GM18870 (cell line): ENCODE data around the gene KCND3.

ENCODE experiments used
- ATAC-seq: cut with Tn5 transposase; IDR thresholded peaks from one replicate; pipeline ENCODE4 v1.9.1; 2021; ENCODE audit warnings: moderate library complexity; ENCODE audit not compliant: unreplicated experiment

Gene KCND3

DNA sequence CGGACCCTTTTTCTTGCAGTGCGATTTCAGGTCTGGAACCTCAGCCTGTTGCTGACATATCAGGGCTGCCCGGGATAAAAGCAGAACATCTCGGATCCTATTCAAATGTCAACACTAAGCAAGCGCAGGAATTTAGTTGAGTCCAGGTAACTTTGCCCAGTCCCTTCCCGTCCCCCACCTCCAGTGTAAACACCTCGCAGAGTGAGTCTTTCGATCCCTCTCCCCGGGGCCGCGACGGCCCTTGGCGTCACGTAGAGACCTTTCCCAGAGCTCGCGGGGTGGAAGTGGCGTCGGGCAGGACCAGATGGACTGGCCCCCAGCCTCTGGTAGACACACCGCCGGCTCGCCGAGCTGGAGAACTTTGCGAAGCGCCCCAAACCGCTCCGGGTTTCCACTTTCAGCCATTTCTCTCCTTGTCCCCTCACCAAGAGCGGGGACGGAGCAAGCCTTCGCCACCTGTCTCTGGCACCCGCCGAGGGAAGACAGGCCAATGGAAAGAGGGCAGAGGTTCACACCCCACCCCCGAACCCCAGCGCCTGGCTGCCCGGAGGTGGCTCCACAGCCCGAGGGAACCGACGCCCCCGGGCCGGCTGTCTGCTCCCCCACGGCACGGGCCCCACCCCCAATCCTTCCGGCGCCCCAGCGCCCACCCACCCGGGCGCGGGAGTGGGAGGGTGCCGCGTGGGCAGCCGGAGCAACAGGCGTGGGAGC is 570 bp downstream of the KCND3 start:
- no peak for ATAC-seq

DNA sequence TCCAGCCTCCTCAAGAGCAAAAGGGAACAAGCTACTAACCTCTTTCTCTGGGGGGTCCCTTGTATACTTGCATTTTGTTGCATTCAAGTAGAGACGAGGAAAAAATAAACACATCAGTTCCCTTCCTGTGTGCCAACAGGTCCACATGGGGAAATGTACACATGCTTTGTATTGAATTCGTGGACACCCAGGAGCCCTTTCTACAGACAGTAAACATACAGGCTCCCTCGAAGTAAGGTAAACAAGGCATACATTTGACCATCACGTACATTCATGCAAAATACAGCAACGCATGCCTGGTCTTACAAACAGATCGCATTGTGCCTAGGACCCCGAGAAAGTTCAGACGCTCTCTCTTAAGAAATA is 1.1 kb downstream of the KCND3 start:
- ATAC-seq: no peak

DNA sequence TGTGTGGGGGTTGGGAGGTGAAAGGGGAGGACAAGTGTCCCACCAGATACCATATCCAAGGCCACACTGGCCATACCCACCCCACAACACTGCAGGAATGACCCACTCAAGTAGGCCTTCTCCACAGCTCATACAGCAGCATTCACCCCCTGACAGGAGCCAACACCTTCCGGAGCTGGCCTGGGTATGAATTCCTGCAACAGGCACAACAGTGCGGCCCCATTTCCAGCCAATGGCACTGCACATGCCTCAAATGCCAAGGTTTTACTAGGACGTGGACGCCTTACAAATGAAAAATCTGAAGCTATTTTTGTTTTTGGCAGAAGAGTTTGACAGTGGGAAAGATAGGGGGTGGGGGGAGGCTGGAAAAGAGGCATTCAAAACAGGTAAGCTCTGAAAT is 2.0 kb downstream of the KCND3 start:
- ATAC-seq: no peak

DNA sequence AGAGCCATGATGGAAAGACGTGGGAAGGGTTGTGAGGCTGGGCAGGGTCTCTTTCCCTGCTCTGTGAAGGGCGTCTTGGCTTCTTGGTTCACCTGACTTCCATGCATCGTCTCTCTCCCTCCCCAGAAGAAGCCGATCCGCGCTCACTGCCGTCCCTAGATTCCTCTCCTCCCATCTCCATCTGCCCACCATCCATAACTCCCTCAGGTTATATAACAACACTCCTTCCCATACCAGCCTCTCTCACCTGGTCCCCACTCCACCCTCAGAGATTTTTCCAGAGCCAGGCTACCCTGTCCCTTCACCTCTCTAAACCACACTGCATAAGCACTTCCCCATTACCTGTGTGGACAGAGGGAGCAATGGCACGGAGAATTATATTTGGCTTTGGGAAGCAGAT is 6.0 kb downstream of the KCND3 start:
- ATAC-seq: no peak

DNA sequence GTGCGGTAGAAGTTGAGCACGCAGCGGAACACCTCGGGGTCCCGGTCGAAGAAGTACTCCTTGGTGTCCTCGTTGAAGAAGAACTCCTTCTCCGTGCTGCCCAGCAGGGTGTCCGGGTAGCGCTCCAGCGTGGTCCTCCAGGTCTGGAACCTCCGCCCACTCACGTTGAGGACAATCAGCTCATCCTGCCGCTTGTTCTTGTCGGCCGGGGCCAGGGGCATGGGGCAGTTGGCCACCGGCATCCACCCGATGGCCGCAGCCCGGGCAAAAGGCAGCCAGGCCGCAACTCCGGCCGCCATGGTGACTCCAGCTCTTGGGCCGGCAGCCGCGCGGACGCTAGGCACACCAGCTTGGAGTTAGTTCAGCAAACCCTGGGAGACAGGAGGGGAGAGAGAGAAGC is 7.0 kb downstream of the KCND3 start:
- ATAC-seq: no peak

DNA sequence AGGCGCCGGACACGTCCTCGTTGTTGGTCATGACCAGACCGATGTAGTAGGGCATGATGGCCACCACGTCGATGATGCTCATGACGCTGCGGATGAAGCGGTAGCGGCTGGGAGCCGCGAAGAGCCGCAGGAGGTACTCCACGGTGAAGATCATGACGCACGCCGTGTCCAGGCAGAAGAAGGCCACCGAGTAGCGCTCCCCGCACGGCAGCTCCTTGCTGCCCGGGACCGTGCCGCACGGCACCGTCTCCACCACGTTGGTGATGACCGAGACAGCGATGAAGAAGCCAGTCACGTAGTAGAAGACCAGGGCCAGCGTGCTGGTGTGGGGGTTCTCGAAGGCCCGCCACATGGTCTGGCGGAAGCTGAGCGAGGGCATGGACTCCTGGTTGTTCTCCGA is 7.6 kb downstream of the KCND3 start:
- no peak for ATAC-seq

DNA sequence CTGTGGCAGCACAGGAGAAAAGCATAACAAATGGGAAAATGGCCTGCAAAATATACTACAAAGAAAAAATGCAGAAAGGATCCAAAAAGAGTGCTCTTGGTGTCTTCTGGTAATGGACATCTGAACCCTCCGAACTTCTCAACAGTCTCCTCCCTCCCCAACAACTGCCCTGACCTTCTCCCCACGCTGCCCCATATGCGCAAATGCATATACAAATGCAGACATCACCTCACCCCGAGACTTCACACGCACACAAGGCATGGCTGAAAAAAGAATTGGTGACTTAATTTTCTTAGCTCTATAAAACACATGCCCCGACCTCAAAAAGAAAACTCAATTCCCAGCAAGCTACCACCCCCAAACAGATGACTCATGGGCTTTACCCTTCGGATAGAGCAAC is 8.4 kb downstream of the KCND3 start:
- ATAC-seq: no peak

DNA sequence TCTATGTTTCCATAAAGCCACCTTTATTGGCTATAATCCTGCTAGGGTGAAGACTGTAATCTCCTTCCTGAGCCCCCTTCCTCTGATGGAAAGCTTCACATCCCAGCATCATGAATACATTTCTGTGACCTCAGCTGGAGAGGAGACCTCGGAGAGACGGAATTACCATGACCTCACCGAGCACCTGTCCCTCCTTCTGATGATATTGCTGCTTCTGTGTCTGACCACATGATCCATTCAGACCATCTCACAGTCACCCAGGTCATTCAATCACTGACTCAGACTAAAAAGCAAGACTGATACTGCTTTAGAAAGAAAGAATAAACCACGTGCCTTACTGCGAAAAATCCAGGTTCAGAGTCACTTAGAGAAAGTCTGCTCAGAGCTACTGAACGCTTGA is 8.8 kb downstream of the KCND3 start:
- ATAC-seq: no peak

DNA sequence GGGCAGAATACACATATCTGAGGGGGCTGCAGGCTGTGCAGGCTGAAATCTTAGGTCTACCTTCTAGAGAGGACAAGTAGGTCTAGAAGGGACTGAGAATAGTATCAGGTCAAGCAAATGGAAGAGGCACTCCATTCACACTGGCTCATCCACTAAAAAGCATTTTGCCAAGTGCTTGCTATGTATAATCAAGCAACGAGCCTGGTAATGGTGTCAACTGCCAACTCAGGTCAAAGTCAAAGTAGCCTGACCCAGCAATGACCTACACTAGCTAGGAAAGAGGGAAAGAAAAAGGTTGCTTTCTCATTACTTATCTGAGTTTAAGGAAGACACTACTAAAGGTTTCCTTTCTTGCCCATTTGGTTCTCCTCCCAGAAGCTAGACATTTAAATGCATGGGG is 10.8 kb downstream of the KCND3 start:
- ATAC-seq: no peak

DNA sequence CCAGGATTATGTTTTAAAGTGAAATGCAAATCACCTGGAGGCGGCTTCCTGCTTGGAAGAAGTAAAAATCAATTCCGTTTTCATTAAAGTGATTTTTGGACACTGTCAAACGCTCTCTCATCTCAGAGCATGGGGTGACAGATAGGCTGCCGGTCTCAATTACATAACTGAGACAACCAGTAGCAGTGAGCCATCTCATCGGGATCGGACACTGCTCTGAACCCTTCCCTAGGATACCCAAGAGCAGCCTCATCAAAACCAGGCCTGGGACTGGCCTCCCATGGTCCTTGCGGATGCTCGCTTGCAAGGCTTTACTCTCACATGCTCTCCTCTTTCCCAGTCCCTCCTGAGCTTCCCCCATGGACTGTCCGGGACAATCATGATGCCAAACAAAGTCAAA is 12.1 kb downstream of the KCND3 start:
- no peak for ATAC-seq

DNA sequence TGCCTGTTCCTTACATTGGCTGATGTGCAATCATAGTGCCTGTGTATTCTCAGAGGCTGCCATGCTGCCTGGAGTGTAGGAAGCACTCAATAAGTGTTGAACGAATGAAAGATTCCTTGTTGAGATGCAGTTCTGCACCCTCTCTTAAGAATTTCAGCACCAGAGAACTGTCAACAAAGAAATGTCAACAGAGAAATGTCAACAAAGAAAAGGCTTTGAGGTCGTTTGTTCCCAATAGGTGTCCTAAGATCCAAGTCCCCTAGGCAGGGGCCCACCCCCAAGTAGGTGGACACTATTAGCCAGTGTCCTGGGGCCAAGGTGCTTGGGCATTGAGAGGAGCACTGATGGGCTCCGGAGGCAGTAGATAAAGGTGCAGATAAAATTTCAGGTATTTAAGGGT is 12.6 kb downstream of the KCND3 start:
- no peak for ATAC-seq

DNA sequence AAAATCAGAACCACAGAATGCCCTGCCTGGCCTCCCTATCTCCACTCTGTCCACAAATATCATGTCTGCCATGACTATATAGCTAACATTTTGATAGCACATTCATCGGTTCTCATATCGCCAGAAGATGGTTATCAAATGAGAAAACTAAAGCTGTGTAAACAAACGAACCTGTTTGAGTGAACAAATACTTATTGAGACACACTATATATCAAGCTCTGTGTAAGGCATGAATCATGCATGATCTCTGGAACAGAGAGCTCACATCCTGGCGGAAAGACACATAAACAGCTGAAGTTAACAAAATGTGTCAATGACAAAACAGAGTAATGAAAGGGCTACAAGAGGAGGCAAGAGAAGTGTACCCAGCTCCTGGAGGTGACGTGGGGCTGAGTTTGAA is 13.1 kb downstream of the KCND3 start:
- ATAC-seq: no peak

DNA sequence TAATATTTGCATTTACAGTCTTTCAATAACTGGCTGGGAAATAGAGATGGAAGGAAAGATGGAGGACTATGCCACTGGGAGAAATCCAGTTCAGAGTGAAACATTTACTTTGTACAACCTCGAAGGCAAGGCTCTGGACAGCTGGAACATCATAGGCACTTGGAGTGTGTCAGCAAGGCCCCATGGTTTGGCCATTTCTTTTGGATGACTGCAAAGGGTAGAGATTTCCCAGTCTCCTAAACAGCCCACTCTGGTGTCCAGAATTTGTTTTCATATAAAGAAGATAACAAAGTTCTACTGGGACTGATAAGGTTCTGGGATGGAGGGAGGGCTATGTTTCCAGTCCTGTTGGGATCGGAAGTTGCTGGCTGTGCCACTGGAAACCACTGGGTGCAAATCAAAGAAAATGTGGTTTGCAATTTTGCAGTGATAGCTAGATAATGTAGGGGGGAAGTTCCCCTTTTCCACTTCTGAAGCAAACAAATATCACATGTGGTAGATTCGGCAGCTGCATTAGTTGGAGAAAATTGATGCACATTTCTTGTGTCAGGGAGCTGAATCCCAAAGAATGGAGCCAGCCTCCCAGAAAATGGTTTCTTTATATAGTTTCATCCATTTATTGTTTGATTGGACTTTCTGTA is 16.2 kb downstream of the KCND3 start:
- ATAC-seq: no peak

DNA sequence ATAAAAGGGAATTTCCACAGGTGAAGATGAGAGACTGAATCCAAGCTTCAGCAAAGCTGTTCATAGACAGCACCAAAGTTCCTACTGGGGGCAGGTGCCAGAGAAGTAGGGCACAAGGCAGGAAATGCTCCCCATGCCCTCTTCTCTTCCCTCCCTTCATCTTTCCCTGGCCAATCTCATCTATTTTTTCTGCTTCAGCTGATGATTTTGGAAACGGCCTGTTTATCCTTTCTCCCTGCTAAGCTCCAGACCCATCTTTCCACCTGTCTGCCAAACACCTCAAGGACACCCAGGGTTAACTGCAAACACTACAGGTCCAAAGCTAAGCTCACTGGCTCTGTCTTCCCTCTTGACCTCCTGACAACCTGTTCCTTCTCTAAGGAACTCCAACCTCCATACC is 18.1 kb downstream of the KCND3 start:
- no peak for ATAC-seq

DNA sequence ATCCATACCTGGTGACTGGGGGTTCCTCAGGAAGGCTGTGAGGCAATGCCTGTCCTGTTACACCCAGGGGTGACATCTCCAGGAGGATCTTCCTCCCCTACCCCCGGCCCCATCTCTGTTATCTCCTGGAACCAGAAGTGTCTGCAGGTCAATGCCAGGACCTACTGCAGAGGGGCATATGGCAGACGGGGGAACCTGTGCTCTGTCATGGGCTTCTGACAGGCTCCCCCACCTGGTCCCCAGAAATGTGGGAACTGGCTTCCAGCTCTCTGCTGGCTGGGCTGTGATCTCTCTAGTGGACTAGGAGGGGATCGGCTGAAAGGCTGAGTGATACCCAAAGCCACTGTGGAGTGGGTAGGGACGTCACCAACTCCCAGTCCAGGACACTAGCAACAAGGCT is 21.0 kb downstream of the KCND3 start:
- ATAC-seq: no peak

DNA sequence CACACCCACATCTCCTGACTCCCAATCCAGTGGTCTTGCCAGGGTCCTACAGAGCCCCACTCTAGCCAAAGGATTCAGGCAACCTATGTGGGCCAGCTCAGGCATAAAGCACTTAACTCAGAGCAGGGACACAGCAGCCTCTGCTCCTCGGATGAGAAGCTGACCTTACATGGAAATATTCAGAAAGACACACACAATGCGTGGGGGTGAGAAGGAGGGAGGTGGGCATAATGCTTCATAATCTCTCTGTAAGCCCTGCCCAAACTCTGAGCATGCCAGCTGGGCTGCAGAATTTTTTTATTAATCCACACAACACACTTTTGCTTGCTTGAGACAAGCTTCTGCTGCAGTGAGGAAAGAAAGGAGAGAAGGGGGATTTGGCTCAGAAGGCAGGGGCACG is 21.6 kb downstream of the KCND3 start:
- no peak for ATAC-seq

DNA sequence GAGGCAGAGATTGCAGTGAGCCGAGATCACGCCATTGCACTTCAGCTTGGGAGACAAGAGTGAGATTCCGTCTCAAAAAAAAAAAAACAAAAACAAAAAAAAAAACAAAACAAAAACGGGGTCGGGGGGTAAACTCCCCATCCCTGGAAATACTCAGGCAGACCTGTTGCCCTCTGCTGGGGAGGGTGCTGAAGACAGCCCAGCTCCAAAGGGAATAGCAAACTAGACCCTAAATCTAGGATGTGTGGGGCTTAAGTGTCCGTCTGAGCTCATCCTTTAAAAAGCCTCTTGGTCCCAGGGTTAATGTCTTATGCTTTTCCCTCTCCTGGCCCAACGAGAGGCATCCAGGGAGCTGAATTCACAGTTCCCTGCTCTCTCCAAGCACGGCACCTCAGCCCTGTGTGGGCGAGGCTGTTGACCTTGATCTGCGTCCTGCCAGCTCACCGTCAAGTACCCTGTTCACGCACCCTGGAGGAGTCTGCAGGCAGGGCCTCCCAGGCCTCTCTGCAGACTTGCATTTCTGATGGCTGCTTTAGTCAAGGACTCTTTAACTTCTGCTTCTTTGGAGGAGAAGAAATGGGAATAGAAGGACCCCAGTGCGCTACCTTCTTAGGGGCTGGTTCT is 22.3 kb downstream of the KCND3 start:
- ATAC-seq: no peak

DNA sequence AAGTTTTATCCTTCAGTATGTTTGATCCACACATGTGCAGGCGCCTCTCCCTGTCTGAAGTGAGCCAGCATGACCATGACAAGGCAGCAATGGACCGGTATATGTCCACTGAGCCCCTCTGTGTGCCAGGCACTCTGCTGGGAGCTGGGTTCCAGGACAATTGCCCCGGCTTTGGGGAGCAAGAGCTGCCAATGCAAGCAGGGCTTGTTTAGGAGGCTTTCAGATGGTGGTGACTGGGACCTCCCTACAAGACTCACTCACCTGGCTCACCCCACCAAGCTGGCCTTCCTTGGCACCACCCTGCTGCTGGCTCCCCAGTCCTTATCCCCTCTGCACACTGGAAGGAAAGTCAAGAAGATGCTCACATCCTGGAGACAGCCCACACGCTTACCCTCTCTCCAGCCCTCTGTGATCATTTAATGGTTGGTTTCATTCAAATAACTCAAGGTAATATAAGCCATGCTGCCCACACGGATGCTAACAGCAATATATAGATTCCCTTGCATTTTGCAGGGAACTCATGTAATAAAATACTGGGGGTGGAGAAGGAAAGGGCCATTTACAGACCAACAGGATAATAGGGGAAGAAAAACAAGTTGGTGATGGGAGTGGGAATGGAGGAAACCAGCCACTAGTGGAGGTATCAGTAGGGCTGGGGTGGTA is 23.6 kb downstream of the KCND3 start:
- no peak for ATAC-seq

DNA sequence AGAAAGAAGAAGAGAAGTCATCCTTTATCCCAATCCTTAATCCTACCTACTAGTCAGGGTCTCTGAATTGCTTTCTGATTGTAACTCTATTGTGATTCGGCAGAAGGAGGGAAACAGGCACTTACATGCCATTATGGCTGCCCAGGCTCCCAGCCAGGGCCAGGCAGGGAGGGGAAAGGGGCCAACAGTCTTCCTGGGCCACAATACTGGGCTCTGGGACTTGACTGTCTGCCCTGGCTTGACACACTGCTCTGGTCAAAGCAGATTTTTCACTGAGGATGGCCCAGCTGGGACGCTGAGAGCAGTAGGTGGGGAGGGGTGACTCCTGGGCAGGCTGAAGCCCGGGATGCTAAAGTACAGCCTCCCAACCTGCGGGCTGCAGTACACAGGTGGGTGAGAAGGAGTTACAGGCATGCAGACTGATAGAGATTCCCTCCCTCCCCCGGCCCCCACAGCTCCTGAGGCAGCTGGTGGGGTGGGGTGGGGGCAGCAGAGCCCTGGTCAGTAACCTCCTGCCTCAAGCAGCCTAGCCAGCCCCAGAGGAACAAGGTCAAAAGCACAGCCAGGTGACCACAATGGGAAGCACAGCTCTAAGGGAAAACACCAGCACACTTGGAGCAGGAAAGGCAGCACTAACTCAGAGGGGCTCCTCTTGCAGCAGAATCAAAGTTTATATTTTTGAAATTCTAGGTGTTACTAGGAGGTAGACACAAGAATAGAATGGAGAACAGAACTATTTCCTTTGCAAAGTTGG is 25.3 kb downstream of the KCND3 start:
- ATAC-seq: no peak

DNA sequence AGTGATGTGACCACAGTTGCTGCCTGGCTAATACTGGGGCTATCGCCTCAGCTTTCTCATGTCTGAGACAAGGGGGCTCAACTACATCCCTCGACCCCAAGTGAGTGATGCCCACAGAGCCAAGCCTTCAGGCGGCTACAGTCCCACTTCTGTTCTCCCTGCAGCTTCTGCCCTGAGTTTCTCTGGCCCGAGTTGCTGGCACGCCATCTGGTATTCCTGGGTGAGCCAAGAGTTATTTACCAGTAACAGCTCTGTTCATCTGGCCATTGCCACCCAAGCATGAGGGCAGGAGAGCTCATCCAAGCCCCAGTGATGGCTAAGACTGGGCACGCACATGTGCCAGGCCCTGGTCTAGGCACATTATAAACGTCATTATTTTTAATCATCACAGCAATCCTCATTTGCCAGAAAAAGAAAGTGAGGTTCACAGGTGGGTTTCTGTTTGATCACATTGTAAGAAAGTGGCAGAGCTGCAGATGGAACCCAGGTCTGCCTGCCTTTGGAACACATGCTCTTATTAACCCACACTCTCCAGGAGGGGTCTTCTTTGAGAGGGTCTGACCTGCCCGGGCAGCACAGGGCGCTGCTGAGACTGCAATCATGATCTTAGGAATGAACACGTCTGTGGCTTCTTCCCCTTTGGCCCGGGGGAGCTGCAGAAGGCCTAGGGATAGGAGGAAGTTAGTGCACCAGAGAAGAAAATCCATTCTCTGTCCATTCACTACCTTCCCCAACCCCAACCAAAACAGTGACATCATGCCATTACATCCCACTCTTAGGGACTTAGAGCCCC is 27.5 kb downstream of the KCND3 start:
- no peak for ATAC-seq

DNA sequence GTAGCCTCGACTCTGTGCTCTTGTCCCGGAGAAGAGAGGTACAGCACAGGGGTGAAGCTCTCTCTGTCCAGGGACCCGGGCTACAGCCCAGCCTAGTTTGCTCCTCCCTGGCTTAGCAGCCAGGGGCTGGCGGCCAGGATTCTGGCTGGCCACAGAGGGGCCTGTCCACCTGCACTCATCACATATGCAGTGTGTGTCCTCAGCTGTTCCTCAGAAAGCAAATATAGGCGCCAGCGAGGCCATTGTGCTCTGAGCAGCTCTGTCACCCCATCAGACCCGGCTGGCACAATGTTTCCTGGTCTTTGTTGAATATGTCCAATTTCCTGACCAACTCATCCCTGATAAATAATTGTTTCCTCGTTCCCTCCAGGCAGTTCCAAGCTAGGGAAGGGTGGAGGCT is 28.5 kb downstream of the KCND3 start:
- ATAC-seq: no peak
